Measurements from ENCODE around the gene NEB. TPM values are rescaled to one million over a fixed set of nuclear protein-coding genes. Genes with fewer than 3 reads are reported as not detected.
"Not testable (repeated sequence)": the region's sequence is repeated elsewhere in the genome, so short reads cannot be mapped to it uniquely, and the experiment has no call there.

NEB gene
- total RNA-seq, 1 donor from 2014 or later = 0.08 TPM

- Mint-ChIP-seq H3K27ac (no peak overlapping the region), H3K4me3 (no peak overlapping the region), H3K9me3 (no peaks in the 10 kb centered on the region), H3K4me1 (ENCODE audit: low read depth) (no peaks in the 10 kb centered on the region), H3K27me3 (ENCODE audit: insufficient read depth) (peaks cover 2% of the 10 kb centered on the region), H3K36me3 (ENCODE audit: low read depth) (no peaks in the 10 kb centered on the region)
- intact Hi-C loops (cut with micrococcal nuclease) = no loop called here
- DNase-seq (ENCODE audit: low spot score) = no peak
Measured at GRCh38 chr2:151650456-151650855, 83.8 kb downstream of the NEB start.

DNA sequence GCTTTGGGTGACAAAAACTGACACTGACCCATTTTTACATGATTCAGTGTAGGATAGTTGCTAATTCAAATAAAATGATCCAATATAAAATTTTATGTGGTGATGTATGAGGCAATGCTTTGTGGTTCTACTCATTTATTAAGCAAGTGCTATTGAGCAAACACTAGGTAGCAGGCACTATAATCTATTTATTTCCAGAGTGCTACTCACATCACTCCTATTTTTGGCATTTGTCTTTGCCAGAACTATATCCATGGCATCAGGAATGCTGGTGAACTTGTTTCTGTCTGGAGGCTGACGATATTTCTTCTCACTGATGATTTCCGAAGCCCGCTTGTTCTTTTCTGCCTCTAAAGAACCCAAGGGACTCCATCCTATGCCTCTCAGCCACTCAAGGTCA, 84.3 kb downstream of the NEB start:
- intact Hi-C loops (cut with micrococcal nuclease) = no loop called here
- Mint-ChIP-seq H3K27ac (no peak overlapping the region), H3K4me1 (ENCODE audit: low read depth) (no peaks in the 10 kb centered on the region), H3K36me3 (ENCODE audit: low read depth) (no peaks in the 10 kb centered on the region), H3K27me3 (ENCODE audit: insufficient read depth) (peaks cover 2% of the 10 kb centered on the region), H3K9me3 (no peaks in the 10 kb centered on the region), H3K4me3 (no peak overlapping the region)
- no peak for DNase-seq (ENCODE audit: low spot score)

- H3K36me3 Mint-ChIP-seq (ENCODE audit: low read depth) = no peaks in the 10 kb centered on the region
- H3K27ac Mint-ChIP-seq = no peak overlapping the region
- intact Hi-C loops (cut with micrococcal nuclease) = no loop called here
- no peaks in the 10 kb centered on the region for H3K4me1 Mint-ChIP-seq (ENCODE audit: low read depth)
- H3K9me3 Mint-ChIP-seq = no peaks in the 10 kb centered on the region
- peaks cover 2% of the 10 kb centered on the region for H3K27me3 Mint-ChIP-seq (ENCODE audit: insufficient read depth)
- DNase-seq (ENCODE audit: low spot score) = no peak
- H3K4me3 Mint-ChIP-seq = no peak overlapping the region
Measured at GRCh38 chr2:151649400-151649799, 84.9 kb downstream of the NEB start.

- DNase-seq (ENCODE audit: low spot score); H3K27ac Mint-ChIP-seq; H3K4me1 Mint-ChIP-seq (ENCODE audit: low read depth); intact Hi-C loops (cut with micrococcal nuclease); H3K27me3 Mint-ChIP-seq (ENCODE audit: insufficient read depth); H3K4me3 Mint-ChIP-seq; H3K36me3 Mint-ChIP-seq (ENCODE audit: low read depth); H3K9me3 Mint-ChIP-seq: not testable (repeated sequence)
Measured at GRCh38 chr2:151646512-151646911, 87.8 kb downstream of the NEB start.

GRCh38 chr2:151644580-151644979, 89.7 kb downstream of the NEB start:
- no peak for DNase-seq (ENCODE audit: low spot score)
- no peaks in the 10 kb centered on the region for H3K36me3 Mint-ChIP-seq (ENCODE audit: low read depth)
- H3K27ac Mint-ChIP-seq = no peak overlapping the region
- H3K4me1 Mint-ChIP-seq (ENCODE audit: low read depth) = no peaks in the 10 kb centered on the region
- H3K9me3 Mint-ChIP-seq = no peaks in the 10 kb centered on the region
- no peaks in the 10 kb centered on the region for H3K27me3 Mint-ChIP-seq (ENCODE audit: insufficient read depth)
- H3K4me3 Mint-ChIP-seq = no peak overlapping the region
- intact Hi-C loops (cut with micrococcal nuclease) = no loop called here

GRCh38 chr2:151641895-151642294, 92.4 kb downstream of the NEB start:
- H3K36me3 Mint-ChIP-seq (ENCODE audit: low read depth); H3K9me3 Mint-ChIP-seq; H3K27ac Mint-ChIP-seq; DNase-seq (ENCODE audit: low spot score); H3K27me3 Mint-ChIP-seq (ENCODE audit: insufficient read depth); intact Hi-C loops (cut with micrococcal nuclease); H3K4me3 Mint-ChIP-seq: not testable (repeated sequence)
- peaks cover 25% of the 10 kb centered on the region for H3K4me1 Mint-ChIP-seq (ENCODE audit: low read depth)

DNA sequence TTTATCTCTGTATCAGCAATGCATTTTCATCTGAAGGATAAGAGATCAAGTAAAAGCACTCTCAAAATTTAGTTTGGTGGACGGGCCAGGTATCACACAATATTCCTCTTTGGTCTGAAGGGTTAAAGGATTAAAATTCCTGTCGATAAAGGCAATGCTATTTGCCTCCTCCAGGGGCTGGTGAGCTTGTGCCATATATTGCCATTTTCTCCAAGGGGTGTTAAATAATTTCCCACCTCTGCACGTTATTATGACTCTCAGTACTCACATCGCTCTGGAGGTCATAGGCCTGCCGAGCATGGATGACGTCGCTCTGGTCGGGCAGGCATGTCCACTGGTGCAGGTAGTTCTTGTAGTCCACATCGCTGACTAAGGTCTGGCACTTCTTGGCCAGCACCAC, 94.2 kb downstream of the NEB start:
- intact Hi-C loops (cut with micrococcal nuclease) = no loop called here
- DNase-seq (ENCODE audit: low spot score) = no peak
- peaks cover 27% of the 10 kb centered on the region for H3K4me1 Mint-ChIP-seq (ENCODE audit: low read depth)
- no peak overlapping the region for H3K27ac Mint-ChIP-seq
- no peak overlapping the region for H3K4me3 Mint-ChIP-seq
- H3K36me3 Mint-ChIP-seq (ENCODE audit: low read depth) = peaks cover 2% of the 10 kb centered on the region
- peaks cover 6% of the 10 kb centered on the region for H3K9me3 Mint-ChIP-seq
- H3K27me3 Mint-ChIP-seq (ENCODE audit: insufficient read depth) = no peaks in the 10 kb centered on the region

DNA sequence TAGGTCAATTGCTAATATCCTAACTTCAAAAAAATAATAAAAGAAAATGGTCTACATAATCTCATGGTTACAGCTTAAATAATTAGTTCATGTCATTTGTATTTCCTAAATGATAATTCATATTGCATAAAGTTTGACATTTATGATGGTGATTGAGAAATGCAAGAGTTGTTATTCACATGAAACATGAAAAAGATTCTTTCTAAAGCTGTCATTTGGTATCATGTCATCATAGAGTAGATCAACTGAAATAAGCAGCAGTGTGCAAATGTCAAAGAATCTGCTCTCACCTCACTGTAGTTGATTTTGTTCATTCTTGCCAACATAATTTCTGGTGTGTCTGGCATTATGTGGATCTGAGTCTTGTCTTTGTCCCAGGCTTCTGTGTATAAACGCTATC, 95.3 kb downstream of the NEB start:
- DNase-seq (ENCODE audit: low spot score) = no peak
- intact Hi-C loops (cut with micrococcal nuclease) = loop anchor here (2.0 to 10.0 kb wide), 2 partner anchors 24 to 154 kb away; no protein-coding TSS in a partner anchor
- Mint-ChIP-seq H3K4me3 (no peak overlapping the region), H3K4me1 (ENCODE audit: low read depth) (peaks cover 27% of the 10 kb centered on the region), H3K9me3 (peaks cover 6% of the 10 kb centered on the region), H3K27ac (no peak overlapping the region), H3K27me3 (ENCODE audit: insufficient read depth) (no peaks in the 10 kb centered on the region), H3K36me3 (ENCODE audit: low read depth) (peaks cover 4% of the 10 kb centered on the region)

GRCh38 chr2:151638191-151638933, 95.9 kb downstream of the NEB start:
- Mint-ChIP-seq H3K27ac (peak overlapping the region; percentile 12), H3K9me3 (peaks cover 6% of the 10 kb centered on the region), H3K4me1 (ENCODE audit: low read depth) (peaks cover 27% of the 10 kb centered on the region), H3K36me3 (ENCODE audit: low read depth) (peaks cover 4% of the 10 kb centered on the region), H3K27me3 (ENCODE audit: insufficient read depth) (no peaks in the 10 kb centered on the region), H3K4me3 (peak overlapping the region; percentile 2)
- no peak for DNase-seq (ENCODE audit: low spot score)
- intact Hi-C loops (cut with micrococcal nuclease) = loop anchor here (2.0 to 10.0 kb wide), 2 partner anchors 24 to 154 kb away; no protein-coding TSS in a partner anchor

- Mint-ChIP-seq H3K27me3 (ENCODE audit: insufficient read depth) (no peaks in the 10 kb centered on the region), H3K4me3 (peak overlapping the region; percentile 60), H3K4me1 (ENCODE audit: low read depth) (peaks cover 27% of the 10 kb centered on the region), H3K36me3 (ENCODE audit: low read depth) (peaks cover 4% of the 10 kb centered on the region), H3K27ac (peak overlapping the region; percentile 93), H3K9me3 (peaks cover 6% of the 10 kb centered on the region)
- DNase-seq (ENCODE audit: low spot score) = peak; percentile 47
- intact Hi-C loops (cut with micrococcal nuclease) = loop anchor here (10.0 kb wide), 1 partner anchor 153 kb away; no protein-coding TSS in a partner anchor
Measured at GRCh38 chr2:151637271-151637781, 97.0 kb downstream of the NEB start.

DNA sequence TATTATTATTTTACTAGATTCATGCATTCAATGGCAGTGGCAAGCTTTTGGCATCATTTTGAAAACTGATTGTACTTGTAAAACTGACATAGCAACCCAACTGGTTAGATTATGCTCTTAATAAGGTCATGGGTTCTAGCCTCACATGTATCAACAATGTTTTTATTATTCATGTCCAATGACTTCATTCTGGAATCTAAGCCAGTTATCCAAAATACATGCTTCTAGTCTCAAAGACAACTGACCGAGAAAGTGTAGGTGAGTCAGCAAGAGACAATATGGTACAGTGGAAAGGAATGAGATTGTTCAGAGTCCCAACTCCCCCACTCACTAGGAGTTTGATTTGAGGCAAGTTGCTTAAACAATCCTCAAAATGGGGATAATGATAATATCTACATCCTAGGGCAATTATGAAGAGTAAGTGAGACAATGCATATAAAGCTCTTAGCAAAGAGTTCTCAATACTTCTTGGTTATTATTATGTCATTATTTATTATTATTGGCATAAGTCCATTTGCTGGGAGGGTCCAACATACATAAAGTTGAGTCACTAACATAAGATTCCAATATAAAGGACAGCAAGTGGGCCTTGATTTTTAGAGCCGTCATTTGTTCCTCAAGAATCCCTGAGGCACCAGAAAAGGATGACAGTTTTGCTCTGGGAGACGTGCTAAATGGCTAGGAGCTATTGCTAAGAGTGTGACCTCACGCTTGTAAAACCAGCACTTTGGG, 99.4 kb downstream of the NEB start:
- H3K27me3 Mint-ChIP-seq (ENCODE audit: insufficient read depth) = no peaks in the 10 kb centered on the region
- H3K9me3 Mint-ChIP-seq = peaks cover 6% of the 10 kb centered on the region
- H3K27ac Mint-ChIP-seq = no peak overlapping the region
- H3K36me3 Mint-ChIP-seq (ENCODE audit: low read depth) = peaks cover 4% of the 10 kb centered on the region
- intact Hi-C loops (cut with micrococcal nuclease) = loop anchor here (10.0 kb wide), 1 partner anchor 150 kb away; no protein-coding TSS in a partner anchor
- peaks cover 27% of the 10 kb centered on the region for H3K4me1 Mint-ChIP-seq (ENCODE audit: low read depth)
- DNase-seq (ENCODE audit: low spot score) = no peak
- H3K4me3 Mint-ChIP-seq = no peak overlapping the region

DNA sequence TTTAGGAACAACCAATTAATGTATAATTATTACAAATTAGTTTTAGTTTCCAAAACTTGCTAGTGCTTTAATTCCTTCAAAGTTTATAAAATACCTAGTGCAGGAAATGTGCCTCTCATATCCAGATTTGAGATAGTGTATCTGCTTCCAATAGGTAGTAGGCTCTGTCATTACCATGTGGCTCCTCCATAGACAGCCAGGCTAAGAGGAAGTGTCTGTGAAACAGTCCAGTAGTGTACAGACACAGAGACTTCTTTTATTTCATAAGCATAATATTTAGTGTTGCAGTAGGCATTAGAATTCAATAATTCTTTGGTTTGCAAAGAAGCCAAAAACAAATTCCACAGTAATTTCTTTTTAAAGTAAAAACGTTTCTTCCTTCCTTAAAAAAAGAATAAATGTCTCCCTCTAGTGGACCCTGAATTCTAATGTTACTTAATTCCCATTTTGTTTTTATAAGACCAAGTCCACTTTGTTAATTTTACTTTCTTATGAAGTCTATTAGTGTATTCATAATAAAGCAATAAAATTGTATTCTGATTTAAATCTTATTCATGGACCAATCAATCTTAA, 101.2 kb downstream of the NEB start:
- no peak overlapping the region for H3K4me3 Mint-ChIP-seq

DNA sequence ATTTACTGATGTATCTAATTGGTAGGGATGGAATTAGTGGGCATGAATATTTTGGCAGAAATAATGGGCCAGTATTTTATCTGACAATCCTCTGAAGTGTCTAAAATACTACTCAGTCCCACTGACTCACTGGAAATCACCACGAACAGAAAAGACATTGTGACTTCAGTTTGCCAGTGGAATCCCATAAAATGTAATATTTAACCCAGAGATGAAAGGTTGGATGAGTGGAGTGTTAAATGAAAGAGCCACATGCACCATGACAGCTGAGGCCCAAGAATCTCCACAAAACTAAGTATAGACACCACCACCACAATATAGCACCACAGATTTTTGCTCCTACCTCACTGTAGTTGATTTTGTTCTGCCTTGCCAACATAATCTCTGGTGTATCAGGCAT, 103.9 kb downstream of the NEB start:
- Mint-ChIP-seq H3K4me1 (ENCODE audit: low read depth) (no peaks in the 10 kb centered on the region), H3K27ac (no peak overlapping the region), H3K9me3 (no peaks in the 10 kb centered on the region), H3K27me3 (ENCODE audit: insufficient read depth) (no peaks in the 10 kb centered on the region), H3K4me3 (no peak overlapping the region), H3K36me3 (ENCODE audit: low read depth) (peaks cover 2% of the 10 kb centered on the region)
- intact Hi-C loops (cut with micrococcal nuclease) = loop anchor here (10.0 kb wide), 1 partner anchor 146 kb away; no protein-coding TSS in a partner anchor
- no peak for DNase-seq (ENCODE audit: low spot score)

More for the DNA sequence above, 101.2 kb downstream of the NEB start:
- Mint-ChIP-seq H3K36me3 (ENCODE audit: low read depth) (peaks cover 4% of the 10 kb centered on the region), H3K27ac (no peak overlapping the region), H3K4me1 (ENCODE audit: low read depth) (peaks cover 14% of the 10 kb centered on the region), H3K9me3 (peaks cover 6% of the 10 kb centered on the region), H3K27me3 (ENCODE audit: insufficient read depth) (no peaks in the 10 kb centered on the region)
- no peak for DNase-seq (ENCODE audit: low spot score)
- intact Hi-C loops (cut with micrococcal nuclease) = loop anchor here (10.0 kb wide), 1 partner anchor 148 kb away; no protein-coding TSS in a partner anchor

All from activated T-helper 1 cell treated with anti-CD3 and anti-CD28 coated beads, Interleukin-12 subunit alpha, Interleukin-12 subunit beta, Interleukin-2, Interleukin-4 antibody, amounts not matched to agents 30 ng/mL and 10 ng/mL and 1 ng/mL, durations not matched to agents 14 hours and 24 hours and 36 hours (primary cell).